Upper lobe of left lung (tissue), 6 donors: ENCODE data around the gene PRDM16. TPM values are rescaled to one million over a fixed set of nuclear protein-coding genes. Genes with fewer than 3 reads are reported as not detected.
A peak's percentile ranks its signal among the peaks of the same experiment; 100 is the strongest.

ENCODE experiments used
- ATAC-seq, 2 donors: fragments of 200-7000 bp; cut with Tn5 transposase; one replicate each; pipeline ENCODE4 v1.9.1; 2022; ENCODE audit warnings: mild to moderate bottlenecking in 2 of 2, moderate library complexity in 2 of 2; ENCODE audit not compliant: low FRiP score in 2 of 2
- DNase-seq, 2 donors: peaks; one replicate each; pipeline ENCODE4 v3.0.0-alpha.2; 2019 to 2020
- H3K27ac ChIP-seq, 4 donors: fragments of 200-600 bp; sonication (generic); one replicate each; pipeline ENCODE4 v1.5.1; 2016 to 2019
- H3K27me3 ChIP-seq, 4 donors: fragments of 200-600 bp; sonication (generic); one replicate each; pipeline ENCODE4 v1.5.1; 2017 to 2019
- H3K36me3 ChIP-seq, 4 donors: fragments of 200-600 bp; sonication (generic); one replicate each; pipeline ENCODE4 v1.5.1; 2016 to 2019
- H3K4me1 ChIP-seq, 4 donors: fragments of 200-600 bp; sonication (generic); one replicate each; pipeline ENCODE4 v1.5.1; 2018 to 2019
- H3K4me3 ChIP-seq, 4 donors: fragments of 200-600 bp; sonication (generic); one replicate each; pipeline ENCODE4 v1.5.1; 2017 to 2019; ENCODE audit warnings: mild to moderate bottlenecking in 2 of 4, moderate library complexity in 1 of 4
- H3K9me3 ChIP-seq, 4 donors: fragments of 200-600 bp; sonication (generic); one replicate each; pipeline ENCODE4 v1.5.1; 2018 to 2019
- CTCF ChIP-seq, 6 experiments: fragments of 450-650 bp in 4 of 6; fragments of 200-600 bp in 2 of 6; sonication (generic) in 2 of 6; IDR thresholded peaks; one replicate each; pipeline ENCODE4 v1.5.1; 2016 to 2019; ENCODE audit warnings: antibody characterized with exemption in 6 of 6
- EP300 ChIP-seq, 4 donors: sonication (generic); formaldehyde crosslinking; IDR thresholded peaks; one replicate each; pipeline ENCODE4 v1.5.1; 2017; ENCODE audit warnings: antibody characterized with exemption in 4 of 4, control low read depth in 2 of 4
- POLR2A ChIP-seq, 4 donors: fragments of 450-650 bp; IDR thresholded peaks; one replicate each; pipeline ENCODE4 v1.5.1; 2016 to 2017; ENCODE audit warnings: antibody characterized with exemption in 4 of 4, mild to moderate bottlenecking in 2 of 4
- POLR2AphosphoS5 ChIP-seq, 2 donors: sonication (generic); formaldehyde crosslinking; IDR thresholded peaks; one replicate each; pipeline ENCODE4 v1.5.1; 2017; ENCODE audit warnings: antibody characterized with exemption in 2 of 2
- WGBS, 2 donors: methylation state at CpG; one replicate each; pipeline ENCODE4 v1.1.5; 2017 to 2018; 5-methylcytosine and 5-hydroxymethylcytosine counted together
- total RNA-seq, 6 donors: library from RNA; depleted of rRNA in 4 of 6; stranded (reverse); fragments of >200 nt in 4 of 6; gene quantifications; one replicate each; pipeline versions ENCODE4 v1.1.0 to v1.2.1, GENCODE V29; 2016 to 2021
- donor health status: DM: no; HTN: no; CAD: no; lungs with moderate emphysema.
- donor health status: DM: no; HTN: yes; CAD: no; lungs with severe emphysema.

Gene PRDM16
- total RNA-seq, 6 donors from 2014 or later = 12.3 to 54.5 (median 21.2) TPM

GRCh38 chr1:3121401-3122210, 52.6 kb downstream of the PRDM16 start:
- no peak for TF ChIP-seq CTCF (IDR thresholded peaks at IDR 0.05)
- TF ChIP-seq POLR2A (IDR thresholded peaks at IDR 0.05) = no peak
- TF ChIP-seq EP300 (IDR thresholded peaks at IDR 0.05) = no peak
- TF ChIP-seq POLR2AphosphoS5 (IDR thresholded peaks at IDR 0.05) = no peak
- Histone ChIP-seq H3K4me3 (no peak overlapping the region), H3K9me3 (no peaks in the 10 kb centered on the region), H3K27ac (peak overlapping the region in 2 of 4 donors; percentile 21 to 57), H3K4me1 (peaks cover 0 to 33% (median 18%) of the 10 kb centered on the region in 4 donors), H3K36me3 (no peaks in the 10 kb centered on the region), H3K27me3 (no peaks in the 10 kb centered on the region)
- 71 to 77% methylated on average over 43 of the region's 46 CpGs for WGBS, 2 donors
- DNase-seq = peak in 1 of 2 donors; percentile 72
- no peak for ATAC-seq

- peak overlapping the region in 2 of 4 donors; percentile 21 to 57 for H3K27ac ChIP-seq
- DNase-seq = peak in 1 of 2 donors; percentile 72
- TF ChIP-seq POLR2AphosphoS5 (IDR thresholded peaks at IDR 0.05) = no peak
- TF ChIP-seq POLR2A (IDR thresholded peaks at IDR 0.05) = no peak
- TF ChIP-seq EP300 (IDR thresholded peaks at IDR 0.05) = no peak
- no peak for TF ChIP-seq CTCF (IDR thresholded peaks at IDR 0.05)
Observed at GRCh38 chr1:3122311-3122710, 53.3 kb downstream of the PRDM16 start.

GRCh38 chr1:3124246-3124645, 55.2 kb downstream of the PRDM16 start:
- no peak overlapping the region for H3K27ac ChIP-seq
- ATAC-seq = no peak
- H3K36me3 ChIP-seq = no peaks in the 10 kb centered on the region
- DNase-seq = no peak
- no peak overlapping the region for H3K4me3 ChIP-seq
- peaks cover 4 to 58% (median 41%) of the 10 kb centered on the region in 4 donors for H3K4me1 ChIP-seq
- TF ChIP-seq POLR2A (IDR thresholded peaks at IDR 0.05) (no peak), EP300 (IDR thresholded peaks at IDR 0.05) (no peak), POLR2AphosphoS5 (IDR thresholded peaks at IDR 0.05) (no peak), CTCF (IDR thresholded peaks at IDR 0.05) (no peak)
- WGBS, 2 donors = 60 to 74% methylated on average over 1 to 3 of the region's 3 CpGs
- H3K9me3 ChIP-seq = no peaks in the 10 kb centered on the region
- H3K27me3 ChIP-seq = no peaks in the 10 kb centered on the region

More at GRCh38 chr1:3122311-3122710, 53.3 kb downstream of the PRDM16 start:
- Histone ChIP-seq H3K36me3 (no peaks in the 10 kb centered on the region), H3K4me3 (no peak overlapping the region), H3K9me3 (no peaks in the 10 kb centered on the region), H3K4me1 (peaks cover 0 to 40% (median 24%) of the 10 kb centered on the region in 4 donors), H3K27me3 (no peaks in the 10 kb centered on the region)
- ATAC-seq = no peak
- WGBS, 2 donors = 67 to 70% methylated on average over 10 to 12 of the region's 12 CpGs

- H3K4me1 ChIP-seq = peaks cover 4 to 55% (median 42%) of the 10 kb centered on the region in 4 donors
Observed at GRCh38 chr1:3125078-3125477, 56.1 kb downstream of the PRDM16 start.

More at GRCh38 chr1:3125078-3125477, 56.1 kb downstream of the PRDM16 start:
- Histone ChIP-seq H3K9me3 (no peaks in the 10 kb centered on the region), H3K27me3 (no peaks in the 10 kb centered on the region), H3K4me3 (no peak overlapping the region), H3K36me3 (no peaks in the 10 kb centered on the region), H3K27ac (peak overlapping the region in 1 of 4 donors; percentile 7)
- WGBS, 2 donors = 80 to 89% methylated on average over 11 to 15 of the region's 15 CpGs
- DNase-seq = peak in 1 of 2 donors; percentile 68
- no peak for ATAC-seq
- TF ChIP-seq POLR2AphosphoS5 (IDR thresholded peaks at IDR 0.05) = no peak
- no peak for TF ChIP-seq POLR2A (IDR thresholded peaks at IDR 0.05)
- TF ChIP-seq CTCF (IDR thresholded peaks at IDR 0.05) = no peak
- TF ChIP-seq EP300 (IDR thresholded peaks at IDR 0.05) = no peak
